Urinary bladder (tissue), 4 donors: ENCODE results near the gene MOCS3. TPM values are rescaled to one million over a fixed set of nuclear protein-coding genes. Genes with fewer than 3 reads are reported as not detected.
A peak's percentile ranks its signal among the peaks of the same experiment; 100 is the strongest.

Experiments used
- DNase-seq: peaks from one replicate; pipeline ENCODE4 v3.0.0-alpha.2; 2015; ENCODE audit errors: extremely low spot score
- H3K27ac ChIP-seq: one replicate; pipeline ENCODE4 v1.5.1; 2013; ENCODE audit warnings: low read depth, mild to moderate bottlenecking, moderate library complexity
- H3K36me3 ChIP-seq: one replicate; pipeline ENCODE4 v1.6.1; 2013; ENCODE audit warnings: mild to moderate bottlenecking, moderate library complexity; ENCODE audit not compliant: insufficient read depth
- H3K4me1 ChIP-seq: one replicate; pipeline ENCODE4 v1.6.1; 2013; ENCODE audit warnings: mild to moderate bottlenecking, moderate library complexity; ENCODE audit not compliant: insufficient read depth
- H3K4me3 ChIP-seq: one replicate; pipeline ENCODE4 v1.5.1; 2013; ENCODE audit warnings: low read depth, low read length
- WGBS: extraction: QIAGEN DNeasy Blood & Tissue Kit; methylation state at CpG from one replicate; pipeline ENCODE4 v1.1.7; 2013; 5-methylcytosine and 5-hydroxymethylcytosine counted together
- polyA plus RNA-seq: library from polyadenylated mRNA; stranded (reverse); fragments of 200-250 nt; gene quantifications from one replicate; pipeline ENCODE4 v1.2.3, GENCODE V29; 2013
- total RNA-seq: library from RNA; depleted of rRNA; stranded (reverse); fragments of >200 nt; gene quantifications from one replicate; pipeline ENCODE4 v1.2.3, GENCODE V29; 2014
- donor health status: healthy with polysubstance abuse.
- donor health status: healthy.

Gene MOCS3
- total and polyA plus RNA-seq, 2 donors, result 4.3 to 4.9 TPM

GRCh38 chr20:50981714-50982048 lies 23.1 kb downstream of the MOCS3 start:
- Histone ChIP-seq H3K4me3 (no peak overlapping the region), H3K36me3 (no peaks in the 10 kb centered on the region), H3K27ac (no peak overlapping the region), H3K4me1 (no peaks in the 10 kb centered on the region)
- WGBS, result 86% methylated on average over 3 of the region's 3 CpGs
- DNase-seq, result no peak

GRCh38 chr20:50982363-50982762 lies 23.7 kb downstream of the MOCS3 start:
- WGBS, result 25% methylated on average over 4 of the region's 4 CpGs
- Histone ChIP-seq H3K4me1 (no peaks in the 10 kb centered on the region), H3K36me3 (no peaks in the 10 kb centered on the region), H3K27ac (no peak overlapping the region), H3K4me3 (no peak overlapping the region)
- DNase-seq, result no peak

- no peak for DNase-seq
- no peak overlapping the region for H3K4me3 ChIP-seq
- WGBS, result 59% methylated on average over 2 of the region's 2 CpGs
- H3K36me3 ChIP-seq, result no peaks in the 10 kb centered on the region
- no peaks in the 10 kb centered on the region for H3K4me1 ChIP-seq
- H3K27ac ChIP-seq, result no peak overlapping the region
Measured at GRCh38 chr20:50983321-50983720, 24.7 kb downstream of the MOCS3 start.

DNA sequence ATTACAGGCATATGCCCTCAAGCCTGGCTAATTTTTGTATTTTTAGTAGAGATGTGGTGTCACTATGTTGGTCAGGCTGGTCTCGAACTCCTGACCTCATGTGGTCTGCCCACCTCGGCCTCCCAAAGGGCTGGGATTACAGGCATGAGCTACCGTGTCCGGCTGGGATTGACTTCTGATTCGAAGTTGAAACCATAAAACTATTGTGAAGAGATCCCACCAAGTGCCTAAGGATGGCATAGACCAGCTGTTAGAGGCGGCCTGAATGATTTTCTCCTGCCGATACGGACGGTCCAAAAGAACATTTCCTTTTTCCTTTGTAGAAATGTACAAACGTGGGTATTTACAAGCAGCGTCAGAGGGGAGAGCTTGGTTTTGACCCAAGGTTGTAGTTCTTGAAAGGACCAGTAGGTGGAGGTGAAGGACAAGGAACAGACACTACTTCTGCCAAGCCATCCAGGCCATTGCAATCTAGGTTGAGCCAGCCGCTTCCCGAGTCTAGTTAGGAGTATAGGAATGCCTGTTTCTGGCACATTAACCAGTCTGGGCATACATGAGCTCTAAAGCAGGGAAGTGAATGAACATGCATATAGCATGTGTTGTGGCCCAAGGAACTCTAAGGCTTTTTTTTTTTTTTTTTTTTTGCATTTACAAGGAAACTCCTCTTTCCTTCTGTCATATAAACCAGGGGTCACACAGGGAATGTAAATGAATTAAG lies 29.0 kb downstream of the MOCS3 start:
- DNase-seq, result peak; percentile 86
- no peak overlapping the region for H3K4me3 ChIP-seq
- H3K4me1 ChIP-seq, result no peaks in the 10 kb centered on the region
- H3K36me3 ChIP-seq, result no peaks in the 10 kb centered on the region
- no peak overlapping the region for H3K27ac ChIP-seq
- 9% methylated on average over 13 of the region's 13 CpGs for WGBS

DNA sequence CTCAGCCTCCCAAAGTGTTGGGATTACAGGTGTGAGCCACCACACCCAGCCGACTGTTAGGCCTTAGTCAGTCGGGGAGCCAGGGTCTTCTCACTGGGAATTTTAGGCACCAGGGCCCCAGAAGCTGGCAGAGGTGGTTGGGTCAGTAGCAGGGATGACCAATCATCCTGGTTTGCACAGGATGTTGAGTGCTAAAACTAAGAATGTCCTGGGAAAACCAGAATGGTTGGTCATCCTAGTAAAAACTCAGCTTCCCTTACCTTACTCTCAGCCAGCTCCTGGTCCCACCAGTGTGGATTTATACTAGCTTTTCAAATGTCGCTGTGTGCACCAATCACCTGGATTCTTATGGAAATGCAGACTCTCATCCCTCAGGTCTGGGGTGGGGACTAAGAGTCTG lies 32.5 kb downstream of the MOCS3 start:
- H3K4me1 ChIP-seq, result no peaks in the 10 kb centered on the region
- H3K36me3 ChIP-seq, result no peaks in the 10 kb centered on the region
- DNase-seq, result no peak
- H3K4me3 ChIP-seq, result no peak overlapping the region
- no peak overlapping the region for H3K27ac ChIP-seq
- WGBS, result 88% methylated on average over 3 of the region's 3 CpGs

DNA sequence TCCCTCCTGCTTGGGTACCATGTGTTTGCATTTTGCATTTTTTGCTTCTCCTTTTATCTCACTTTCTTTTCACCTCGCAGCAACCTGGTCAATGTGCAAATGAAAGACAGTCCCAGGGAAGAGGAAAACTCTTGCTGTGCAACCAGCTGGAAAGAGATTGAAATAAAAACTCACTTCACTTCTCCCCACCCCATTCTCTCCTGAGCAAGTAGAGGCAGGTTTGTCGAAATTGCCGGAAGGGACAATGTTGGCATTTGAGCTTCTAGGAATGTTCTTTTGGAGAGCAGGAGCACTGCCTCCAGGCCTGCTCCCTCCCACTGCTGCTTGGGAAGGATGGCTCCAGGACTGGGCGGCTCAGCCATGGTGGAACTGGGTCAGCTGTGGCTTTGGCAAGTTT lies 33.7 kb downstream of the MOCS3 start:
- no peak overlapping the region for H3K4me3 ChIP-seq
- 48% methylated on average over 4 of the region's 4 CpGs for WGBS
- no peak overlapping the region for H3K27ac ChIP-seq
- no peaks in the 10 kb centered on the region for H3K36me3 ChIP-seq
- DNase-seq, result no peak
- H3K4me1 ChIP-seq, result no peaks in the 10 kb centered on the region

- no peaks in the 10 kb centered on the region for H3K4me1 ChIP-seq
- H3K4me3 ChIP-seq, result no peak overlapping the region
- no peaks in the 10 kb centered on the region for H3K36me3 ChIP-seq
- WGBS, result 44% methylated on average over 13 of the region's 13 CpGs
- DNase-seq, result no peak
- H3K27ac ChIP-seq, result no peak overlapping the region
Measured at GRCh38 chr20:50992733-50993457, 34.3 kb downstream of the MOCS3 start.

DNA sequence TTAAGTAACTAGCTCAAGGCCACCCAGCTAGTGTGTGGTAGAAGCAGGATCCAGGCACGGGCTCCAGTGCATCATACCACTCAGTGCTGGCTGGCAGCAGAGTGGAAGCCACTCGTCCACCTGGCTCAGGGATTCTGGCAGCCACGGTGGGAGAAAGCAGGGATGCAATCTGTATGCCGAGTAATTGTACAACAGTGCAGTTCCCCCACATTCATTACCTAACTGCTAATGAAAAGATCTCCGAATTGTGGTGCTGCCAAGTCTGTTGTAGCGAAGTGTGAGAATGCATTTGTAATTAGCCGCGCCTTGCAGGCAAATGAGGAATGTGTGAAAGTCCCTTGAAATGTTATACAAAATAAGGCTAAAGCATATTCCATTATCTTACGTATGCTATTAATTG lies 35.3 kb downstream of the MOCS3 start:
- DNase-seq, result no peak
- Histone ChIP-seq H3K4me3 (no peak overlapping the region), H3K4me1 (no peaks in the 10 kb centered on the region), H3K27ac (no peak overlapping the region), H3K36me3 (no peaks in the 10 kb centered on the region)
- 82% methylated on average over 9 of the region's 9 CpGs for WGBS

DNA sequence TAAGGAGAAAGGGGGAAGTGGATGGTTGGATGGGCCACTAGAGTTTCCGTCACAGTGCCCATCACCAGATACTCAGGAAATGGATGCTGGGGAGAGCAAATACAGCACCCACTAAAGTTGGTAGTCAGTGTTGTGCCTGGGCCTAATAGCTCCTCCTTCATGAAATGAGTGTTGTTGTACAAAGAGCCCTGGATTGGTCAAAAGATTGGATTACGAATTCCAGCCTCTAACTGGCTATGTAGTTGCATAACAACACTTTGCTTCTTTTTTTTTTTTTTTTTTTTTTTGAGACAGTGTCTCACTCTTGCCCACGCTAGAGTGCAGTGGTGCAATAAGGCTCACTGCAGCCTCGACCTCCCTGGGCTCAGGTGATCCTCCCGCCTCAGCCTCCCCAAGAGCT lies 36.9 kb downstream of the MOCS3 start:
- H3K27ac ChIP-seq, result no peak overlapping the region
- 86% methylated on average over 5 of the region's 5 CpGs for WGBS
- no peak overlapping the region for H3K4me3 ChIP-seq
- DNase-seq, result no peak
- no peaks in the 10 kb centered on the region for H3K36me3 ChIP-seq
- H3K4me1 ChIP-seq, result no peaks in the 10 kb centered on the region

DNA sequence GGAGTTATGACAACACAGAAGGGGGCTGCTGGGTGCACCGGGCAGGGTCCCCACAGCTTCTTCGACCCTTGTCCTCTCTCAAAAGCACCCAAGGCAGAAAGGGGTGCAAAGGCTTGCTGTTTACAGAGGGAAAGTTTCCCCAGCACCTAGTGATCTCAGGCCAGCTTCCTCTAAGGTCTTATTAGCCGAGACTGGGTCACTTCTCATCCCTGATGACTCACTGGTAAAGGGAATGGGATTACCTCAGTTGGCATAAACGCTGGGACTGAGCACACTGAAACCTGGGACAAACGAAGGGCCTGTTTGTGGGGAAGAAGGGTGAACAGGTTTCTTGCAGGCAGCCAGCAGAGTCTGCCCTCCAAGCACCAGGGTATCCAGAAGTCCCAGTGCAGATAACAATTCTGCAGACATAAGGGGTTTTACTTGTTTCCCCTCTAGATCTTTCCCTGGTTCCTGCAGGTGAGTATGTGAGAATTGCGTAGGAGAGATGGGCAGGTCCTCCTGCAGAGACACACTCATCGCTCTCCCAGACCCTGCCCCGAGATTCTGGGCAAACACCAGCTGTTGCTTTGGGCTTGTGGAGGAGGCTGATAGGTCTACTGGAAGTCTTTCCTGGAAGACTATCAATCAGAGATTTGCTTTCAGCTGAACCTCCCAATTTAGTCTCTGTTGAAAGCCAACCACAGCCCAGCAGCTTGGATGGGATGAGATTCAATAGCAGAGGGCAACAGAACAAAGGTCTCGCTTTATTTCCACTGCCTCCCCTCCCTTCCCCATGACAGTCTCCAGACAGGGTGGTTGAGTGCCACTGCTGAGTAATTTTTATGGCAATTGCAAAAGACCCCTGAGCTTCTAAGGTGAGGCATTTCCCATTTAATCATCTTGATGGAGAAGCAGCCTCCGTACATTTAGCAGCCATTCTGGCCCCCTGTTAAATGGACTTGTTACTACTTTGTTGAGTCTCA lies 38.6 kb downstream of the MOCS3 start:
- DNase-seq, result no peak
- Histone ChIP-seq H3K36me3 (no peaks in the 10 kb centered on the region), H3K4me1 (no peaks in the 10 kb centered on the region), H3K27ac (no peak overlapping the region), H3K4me3 (no peak overlapping the region)
- WGBS, result 54% methylated on average over 10 of the region's 10 CpGs

GRCh38 chr20:50999355-50999754 lies 40.7 kb downstream of the MOCS3 start:
- 92% methylated on average over 4 of the region's 4 CpGs for WGBS

GRCh38 chr20:51001430-51002265 lies 43.0 kb downstream of the MOCS3 start:
- no peak overlapping the region for H3K27ac ChIP-seq
- H3K4me3 ChIP-seq, result no peak overlapping the region
- 80% methylated on average over 20 of the region's 20 CpGs for WGBS

More at GRCh38 chr20:50999355-50999754, 40.7 kb downstream of the MOCS3 start:
- Histone ChIP-seq H3K27ac (no peak overlapping the region), H3K4me1 (no peaks in the 10 kb centered on the region), H3K4me3 (no peak overlapping the region), H3K36me3 (no peaks in the 10 kb centered on the region)
- DNase-seq, result no peak

DNA sequence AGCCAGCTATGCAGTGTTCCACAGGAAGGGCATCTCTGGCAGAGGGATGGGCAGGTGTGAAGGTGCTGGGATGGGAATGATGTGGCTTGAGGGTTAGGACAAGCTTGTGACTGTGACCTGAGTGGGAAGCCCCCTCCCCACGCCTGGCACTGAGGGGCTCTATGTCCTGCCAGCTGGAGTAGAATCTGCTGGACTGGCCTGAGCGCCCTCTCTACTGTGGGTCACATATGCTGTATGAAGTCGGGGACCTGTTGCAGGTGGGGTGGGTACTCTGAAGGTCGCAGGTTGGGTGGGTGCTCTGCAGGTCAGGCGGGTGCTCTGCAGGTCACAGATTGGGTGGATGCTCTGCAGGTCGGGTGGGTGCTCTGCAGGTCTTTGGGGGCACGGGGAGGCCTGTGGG lies 44.0 kb downstream of the MOCS3 start:
- 78% methylated on average over 7 of the region's 7 CpGs for WGBS
- Histone ChIP-seq H3K4me3 (no peak overlapping the region), H3K36me3 (no peaks in the 10 kb centered on the region), H3K4me1 (no peaks in the 10 kb centered on the region), H3K27ac (no peak overlapping the region)
- DNase-seq, result no peak

More at GRCh38 chr20:51001430-51002265, 43.0 kb downstream of the MOCS3 start:
- Histone ChIP-seq H3K36me3 (no peaks in the 10 kb centered on the region), H3K4me1 (no peaks in the 10 kb centered on the region)
- no peak for DNase-seq
